ENCODE data around the gene PSMA2. TPM values are rescaled to one million over a fixed set of nuclear protein-coding genes. Genes with fewer than 3 reads are reported as not detected.

The PSMA2 gene
- 155 and 176 TPM in 2 replicates for total RNA-seq (2014; rRNA removed; shearing (Covaris generic))
- 81.9 and 82.9 TPM in 2 replicates for polyA plus RNA-seq (2015; cell fraction: cytosol; rRNA removed)
- polyA plus RNA-seq (2015; cell fraction: nucleus; rRNA removed), result 44.7 and 52.9 TPM in 2 replicates

DNA sequence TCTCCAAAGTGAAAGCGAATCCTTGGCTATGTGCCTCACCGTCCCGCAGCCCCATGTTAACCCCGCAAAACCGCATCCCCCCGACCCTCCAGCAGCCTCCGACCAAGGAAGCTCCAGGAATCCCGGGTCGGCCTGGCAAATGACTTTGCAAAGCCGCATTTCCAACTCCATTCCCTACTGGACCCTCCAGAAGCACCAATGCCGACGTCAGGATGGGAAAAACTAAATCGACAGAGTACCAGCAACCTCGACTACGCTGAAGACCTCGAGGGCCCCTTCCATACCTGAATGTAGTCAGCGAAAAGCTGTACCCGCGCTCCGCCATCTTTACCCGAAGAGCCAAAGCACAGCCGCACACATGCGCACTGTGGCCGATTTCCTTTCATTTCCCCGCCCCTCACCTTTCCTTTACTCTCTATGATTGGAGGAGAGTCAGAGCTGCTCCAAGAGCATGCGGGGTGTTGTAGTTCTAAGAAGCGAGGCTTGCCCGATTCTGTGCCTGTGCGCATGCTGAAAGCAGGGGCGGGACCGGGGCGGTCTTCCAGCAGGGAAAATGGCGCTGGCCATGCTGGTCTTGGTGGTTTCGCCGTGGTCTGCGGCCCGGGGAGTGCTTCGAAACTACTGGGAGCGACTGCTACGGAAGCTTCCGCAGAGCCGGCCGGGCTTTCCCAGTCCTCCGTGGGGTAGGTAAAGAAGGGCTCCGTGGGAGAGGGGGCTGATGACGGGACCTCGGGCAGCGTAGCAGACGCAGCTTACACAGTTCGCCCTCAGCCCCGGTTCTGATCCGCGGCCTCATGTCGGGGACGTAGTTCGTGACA lies at the start of gene PSMA2, which contains the start of gene MRPL32:
Gene PSMA2 (minus strand): TSS at position 341 of the 818 bp plus-strand sequence. CDS start 16 bp downstream, at position 325.
Gene MRPL32 (plus strand): TSS at position 543 of the 818 bp plus-strand sequence. CDS start 11 bp downstream, at position 554.
- in situ Hi-C loops (cut with HindIII; ENCODE audit: low pct_unique_long_range_greater_than_20kb, low sequenced_read_pairs), result loop anchor here (25.0 kb wide), 2 partner anchors 530 to 780 kb away; no protein-coding TSS in a partner anchor

GRCh38 chr7:42981601-42982000 lies 49.6 kb upstream of the PSMA2 start:
- no peak for DNase-seq (ENCODE audit: low read depth, low spot score)
- in situ Hi-C loops (cut with HindIII; ENCODE audit: low pct_unique_long_range_greater_than_20kb, low sequenced_read_pairs), result no loop called here

More for the DNA sequence above, at the start of gene PSMA2, which contains the start of gene MRPL32:
- peak; percentile 99 for DNase-seq (ENCODE audit: low read depth, low spot score)

GRCh38 chr7:42980514-42980913 lies 48.5 kb upstream of the PSMA2 start:
- DNase-seq (ENCODE audit: low read depth, low spot score), result no peak
- in situ Hi-C loops (cut with HindIII; ENCODE audit: low pct_unique_long_range_greater_than_20kb, low sequenced_read_pairs), result no loop called here

DNA sequence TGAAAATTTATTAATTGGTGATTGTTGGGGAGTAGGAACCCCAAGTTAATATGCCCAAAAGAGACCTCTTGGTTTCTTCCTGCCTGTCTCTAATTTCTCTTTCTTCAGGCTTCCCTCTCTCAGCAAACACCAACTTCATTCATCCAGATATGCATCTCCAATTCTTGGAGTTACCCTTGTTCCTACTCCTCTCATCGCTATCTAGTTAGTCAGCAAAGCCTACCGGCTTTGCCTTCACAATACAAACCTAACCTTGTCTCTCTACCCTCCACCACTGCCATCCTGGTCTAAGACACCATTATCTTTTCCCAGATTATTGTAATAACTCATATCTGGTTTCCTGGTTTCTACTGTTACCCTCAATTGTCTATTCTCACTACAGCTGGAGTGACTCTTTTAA lies 48.1 kb upstream of the PSMA2 start:
- DNase-seq (ENCODE audit: low read depth, low spot score), result no peak
- in situ Hi-C loops (cut with HindIII; ENCODE audit: low pct_unique_long_range_greater_than_20kb, low sequenced_read_pairs), result no loop called here

DNA sequence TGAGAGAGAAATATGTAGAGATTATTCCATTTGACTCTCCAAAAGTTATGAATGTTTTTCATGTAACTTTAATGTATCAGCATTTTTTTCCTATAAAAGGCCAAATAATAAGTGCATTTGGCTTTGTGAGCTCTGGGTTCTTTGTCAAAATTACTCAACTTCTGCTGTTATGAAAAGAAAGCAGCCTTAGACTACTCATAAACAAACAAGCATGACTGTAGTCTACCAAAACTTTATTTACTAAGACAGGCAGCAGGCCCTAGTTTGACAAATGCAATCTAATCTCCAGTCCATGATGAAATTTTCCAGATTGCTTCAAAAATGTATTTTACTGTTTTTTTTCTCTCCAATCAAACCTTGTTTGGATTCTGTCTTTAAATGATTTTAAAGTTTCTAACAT lies 46.5 kb upstream of the PSMA2 start:
- in situ Hi-C loops (cut with HindIII; ENCODE audit: low pct_unique_long_range_greater_than_20kb, low sequenced_read_pairs), result no loop called here

DNA sequence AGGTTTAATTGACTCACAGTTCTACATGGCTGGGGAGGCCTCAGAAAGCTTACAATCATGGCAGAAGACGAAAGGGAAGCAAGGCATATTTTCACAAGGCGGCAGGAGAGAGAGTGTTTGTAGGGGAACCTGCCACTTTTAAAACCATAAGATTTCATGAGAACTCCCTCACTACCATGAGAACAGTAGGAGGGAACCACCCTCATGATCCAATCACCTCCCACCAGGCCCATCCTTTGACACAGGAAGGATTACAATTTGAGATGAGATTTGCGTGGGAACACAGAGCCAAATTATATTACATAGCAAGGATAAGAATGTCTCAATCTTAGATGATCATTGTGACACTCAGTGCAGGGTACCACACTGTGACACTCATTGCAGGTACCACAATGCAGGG lies 44.4 kb upstream of the PSMA2 start:
- no peak for DNase-seq (ENCODE audit: low read depth, low spot score)
- in situ Hi-C loops (cut with HindIII; ENCODE audit: low pct_unique_long_range_greater_than_20kb, low sequenced_read_pairs), result no loop called here

More for the DNA sequence above, 46.5 kb upstream of the PSMA2 start:
- no peak for DNase-seq (ENCODE audit: low read depth, low spot score)

GRCh38 chr7:42972699-42973500 lies 40.9 kb upstream of the PSMA2 start:
- in situ Hi-C loops (cut with HindIII; ENCODE audit: low pct_unique_long_range_greater_than_20kb, low sequenced_read_pairs), result no loop called here
- no peak for DNase-seq (ENCODE audit: low read depth, low spot score)

GRCh38 chr7:42967391-42967790 lies 35.4 kb upstream of the PSMA2 start:
- in situ Hi-C loops (cut with HindIII; ENCODE audit: low pct_unique_long_range_greater_than_20kb, low sequenced_read_pairs), result no loop called here

DNA sequence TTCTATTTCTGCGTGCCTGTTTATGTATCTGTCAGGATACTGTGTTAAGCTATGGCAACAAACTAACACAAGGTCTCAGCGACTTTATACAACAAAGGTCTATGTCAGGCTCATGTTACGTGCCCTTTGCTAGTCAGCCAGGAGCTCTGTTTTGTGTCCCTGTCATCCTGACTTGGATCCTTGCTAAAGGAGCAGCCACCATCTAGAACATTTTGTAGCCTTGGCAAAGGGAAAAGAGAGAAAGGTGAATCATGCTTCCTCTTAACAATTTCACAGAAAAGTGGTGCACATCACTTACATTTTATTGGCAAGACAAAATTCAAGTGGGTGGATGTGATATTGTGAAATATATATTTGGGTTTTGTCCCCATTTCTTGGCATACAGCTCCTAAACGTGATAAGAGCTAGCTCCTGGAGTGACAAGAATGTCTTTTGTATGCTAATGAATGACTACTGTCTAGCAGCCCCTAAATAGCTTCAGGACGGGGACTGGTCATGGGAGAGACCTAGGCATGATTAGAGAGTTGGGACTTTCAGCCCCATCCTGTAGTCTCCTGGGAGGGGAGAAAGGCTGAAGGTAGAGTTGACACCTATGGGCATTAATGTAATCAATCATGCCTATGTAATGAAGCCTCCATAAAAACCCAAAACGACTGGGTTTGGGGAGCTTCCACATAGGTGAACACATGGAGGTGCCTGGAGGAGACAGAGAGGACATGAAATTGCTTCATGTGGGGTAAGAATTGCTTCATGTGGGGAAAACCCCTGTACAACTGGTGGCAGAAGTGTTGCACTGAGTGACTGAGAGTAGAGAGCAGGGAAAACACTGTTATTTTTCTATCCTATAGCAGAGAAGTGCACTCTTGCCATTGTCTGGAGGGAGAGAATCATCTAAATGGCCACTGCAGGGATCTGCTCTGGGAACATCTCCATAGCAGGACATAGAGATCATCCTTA lies 33.2 kb upstream of the PSMA2 start:
- in situ Hi-C loops (cut with HindIII; ENCODE audit: low pct_unique_long_range_greater_than_20kb, low sequenced_read_pairs), result no loop called here
- no peak for DNase-seq (ENCODE audit: low read depth, low spot score)

More at GRCh38 chr7:42967391-42967790, 35.4 kb upstream of the PSMA2 start:
- DNase-seq (ENCODE audit: low read depth, low spot score), result no peak

DNA sequence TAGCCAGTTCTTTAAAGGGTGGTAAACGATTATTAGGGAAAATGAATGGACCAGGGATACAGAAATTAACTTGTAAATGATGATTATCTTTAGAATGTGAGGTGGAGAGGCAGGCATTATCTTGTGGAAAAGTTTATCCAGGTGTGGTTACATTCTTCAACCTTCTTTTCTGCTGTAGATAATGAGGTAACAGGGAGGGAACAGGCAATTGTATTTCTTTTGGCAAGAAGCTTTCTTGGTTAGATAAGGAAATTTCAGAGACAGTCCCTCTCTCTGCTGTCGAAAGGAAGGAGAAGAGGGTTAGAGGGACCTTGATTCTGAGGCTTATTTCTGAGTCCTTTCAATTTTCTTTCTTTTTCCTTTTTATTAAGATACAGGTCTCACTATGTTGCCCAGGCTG lies 32.3 kb upstream of the PSMA2 start:
- in situ Hi-C loops (cut with HindIII; ENCODE audit: low pct_unique_long_range_greater_than_20kb, low sequenced_read_pairs), result no loop called here
- no peak for DNase-seq (ENCODE audit: low read depth, low spot score)

DNA sequence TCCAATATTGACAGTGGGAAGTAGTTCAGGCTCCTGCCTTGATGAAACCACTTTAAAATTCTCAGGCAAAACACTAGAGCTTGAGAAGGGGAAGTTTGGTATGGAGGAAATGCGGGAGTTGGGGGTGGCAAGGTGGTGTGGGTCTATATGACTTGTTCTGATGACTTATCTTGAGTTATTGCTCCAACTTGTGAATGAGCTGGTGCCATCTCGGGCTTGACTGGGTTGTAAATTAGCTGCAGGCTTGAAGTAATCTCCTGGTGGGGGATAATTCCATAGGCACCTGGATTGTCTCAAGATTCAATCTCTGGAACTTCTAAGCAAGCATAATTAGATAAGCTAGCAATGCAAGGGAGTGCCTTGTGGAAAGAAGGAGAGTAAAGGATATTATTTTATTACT lies 29.2 kb upstream of the PSMA2 start:
- in situ Hi-C loops (cut with HindIII; ENCODE audit: low pct_unique_long_range_greater_than_20kb, low sequenced_read_pairs), result no loop called here
- DNase-seq (ENCODE audit: low read depth, low spot score), result no peak

- in situ Hi-C loops (cut with HindIII; ENCODE audit: low pct_unique_long_range_greater_than_20kb, low sequenced_read_pairs), result no loop called here
These were observed 28.8 kb upstream of the PSMA2 start for GRCh38 chr7:42960762-42961161.

DNA sequence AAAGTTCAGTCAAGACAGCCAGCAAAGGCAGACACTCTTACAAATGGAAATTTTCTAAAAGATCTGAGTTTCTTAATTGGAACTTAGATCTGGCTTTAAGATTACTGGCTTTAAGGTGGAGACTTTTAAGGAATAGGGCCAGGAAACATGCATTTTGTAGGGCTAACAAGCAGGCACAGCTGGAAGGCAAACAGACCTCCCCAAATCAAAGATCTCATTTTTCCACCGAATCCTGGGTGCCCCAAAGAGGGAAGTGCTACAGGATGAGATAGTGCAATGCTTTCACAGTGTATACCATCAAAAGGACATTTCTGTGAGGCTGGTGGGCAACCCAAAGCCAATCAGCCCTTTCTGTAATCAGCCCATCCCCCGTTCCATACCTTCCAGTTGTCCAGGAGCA lies 27.6 kb upstream of the PSMA2 start:
- DNase-seq (ENCODE audit: low read depth, low spot score), result no peak
- in situ Hi-C loops (cut with HindIII; ENCODE audit: low pct_unique_long_range_greater_than_20kb, low sequenced_read_pairs), result no loop called here

More at GRCh38 chr7:42960762-42961161, 28.8 kb upstream of the PSMA2 start:
- DNase-seq (ENCODE audit: low read depth, low spot score), result no peak

- in situ Hi-C loops (cut with HindIII; ENCODE audit: low pct_unique_long_range_greater_than_20kb, low sequenced_read_pairs), result no loop called here
These were observed 24.1 kb upstream of the PSMA2 start for GRCh38 chr7:42956062-42956461.

GRCh38 chr7:42953994-42954393 lies 22.0 kb upstream of the PSMA2 start:
- no peak for DNase-seq (ENCODE audit: low read depth, low spot score)
- in situ Hi-C loops (cut with HindIII; ENCODE audit: low pct_unique_long_range_greater_than_20kb, low sequenced_read_pairs), result no loop called here

More at GRCh38 chr7:42956062-42956461, 24.1 kb upstream of the PSMA2 start:
- no peak for DNase-seq (ENCODE audit: low read depth, low spot score)

DNA sequence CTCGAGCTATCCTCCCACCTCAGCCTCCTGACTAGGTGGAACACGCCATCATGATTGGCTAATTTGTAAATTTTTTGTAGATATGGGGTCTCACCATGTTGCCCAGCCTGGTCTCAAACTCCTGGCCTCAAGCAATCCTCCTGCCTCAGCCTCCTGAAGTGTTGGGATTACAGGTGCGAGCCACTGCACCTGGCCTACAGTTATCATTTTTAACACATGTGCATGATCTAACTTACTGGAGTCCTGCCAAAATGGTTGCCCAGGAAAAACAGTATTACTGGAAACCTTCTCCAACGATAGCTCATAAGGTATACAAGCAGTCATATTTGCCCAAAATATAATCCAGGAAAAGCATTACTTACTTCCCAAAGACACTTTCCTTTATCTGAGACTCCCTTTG lies 20.4 kb upstream of the PSMA2 start:
- DNase-seq (ENCODE audit: low read depth, low spot score), result no peak
- in situ Hi-C loops (cut with HindIII; ENCODE audit: low pct_unique_long_range_greater_than_20kb, low sequenced_read_pairs), result no loop called here

- DNase-seq (ENCODE audit: low read depth, low spot score), result no peak
- in situ Hi-C loops (cut with HindIII; ENCODE audit: low pct_unique_long_range_greater_than_20kb, low sequenced_read_pairs), result no loop called here
These were observed 18.4 kb upstream of the PSMA2 start for GRCh38 chr7:42950417-42950816.
